HepG2 (cell line): Measurements from ENCODE around the gene COL18A1. TPM values are rescaled to one million over a fixed set of nuclear protein-coding genes. Genes with fewer than 3 reads are reported as not detected.
A peak's percentile ranks its signal among the peaks of the same experiment; 100 is the strongest.

Experiments
- ATM ChIP-seq: fragments of 450-650 bp; IDR thresholded peaks from 2 replicates; pipeline ENCODE4 v1.7.1; 2017; ENCODE audit warnings: mild to moderate bottlenecking, borderline replicate concordance
- ETV6 ChIP-seq: sonication (generic); formaldehyde crosslinking; conservative IDR thresholded peaks from 2 replicates; pipeline ENCODE4 v1.4.0; 2020; ENCODE audit warnings: missing genetic modification reagents
- GATA4 ChIP-seq: sonication (generic); IDR thresholded peaks from 2 replicates; pipeline ENCODE4 v1.6.1; 2016; ENCODE audit warnings: antibody characterized with exemption, low read depth, borderline replicate concordance
- HNF4G ChIP-seq, 2 experiments: sonication (generic) in 1 of 2; formaldehyde crosslinking in 1 of 2; IDR thresholded peaks; 2 replicates each; pipeline versions ENCODE4 v1.4.0 to v1.6.1; 2011 to 2020; ENCODE audit warnings: borderline replicate concordance in 2 of 2, low read depth in 2 of 2, mild to moderate bottlenecking in 2 of 2, low read length in 1 of 2, missing genetic modification reagents in 1 of 2, moderate library complexity in 1 of 2
- IKZF4 ChIP-seq: sonication (generic); formaldehyde crosslinking; IDR thresholded peaks from 2 replicates; pipeline ENCODE4 v1.5.1; 2020; ENCODE audit warnings: borderline replicate concordance, mild to moderate bottlenecking, low read depth, missing genetic modification reagents; ENCODE audit errors: not compliant biosample characterization
- JUN ChIP-seq: sonication (generic); formaldehyde crosslinking; IDR thresholded peaks from 2 replicates; pipeline ENCODE4 v1.4.0; 2020; ENCODE audit warnings: mild to moderate bottlenecking, missing genetic modification reagents
- JUNB ChIP-seq: sonication (generic); formaldehyde crosslinking; IDR thresholded peaks from 2 replicates; pipeline ENCODE4 v1.8.0; 2022; ENCODE audit warnings: missing genetic modification reagents, mild to moderate bottlenecking, borderline replicate concordance
- KLF15 ChIP-seq: sonication (generic); formaldehyde crosslinking; IDR thresholded peaks from 2 replicates; pipeline ENCODE4 v1.8.1; 2023; ENCODE audit warnings: borderline replicate concordance, mild to moderate bottlenecking, inconsistent platforms, missing genetic modification reagents, mixed read lengths
- MEF2D ChIP-seq: sonication (generic); formaldehyde crosslinking; IDR thresholded peaks from 2 replicates; pipeline ENCODE4 v1.5.1; 2020; ENCODE audit warnings: mild to moderate bottlenecking, missing genetic modification reagents
- PHF8 ChIP-seq: sonication (generic); formaldehyde crosslinking; IDR thresholded peaks from 2 replicates; pipeline ENCODE4 v1.5.0; 2020; ENCODE audit warnings: missing genetic modification reagents
- RFX1 ChIP-seq: fragments of 450-650 bp; IDR thresholded peaks from 2 replicates; pipeline ENCODE4 v1.6.1; 2017
- SMARCC2 ChIP-seq: fragments of 450-650 bp; IDR thresholded peaks from 2 replicates; pipeline ENCODE4 v1.6.1; 2017; ENCODE audit warnings: antibody characterized with exemption, mild to moderate bottlenecking
- THYN1 ChIP-seq: sonication (generic); formaldehyde crosslinking; IDR thresholded peaks from 2 replicates; pipeline ENCODE4 v1.8.1; 2023; ENCODE audit warnings: low read depth, mild to moderate bottlenecking, moderate library complexity, missing genetic modification reagents, borderline replicate concordance
- ZFP1 ChIP-seq: IDR thresholded peaks from 2 replicates; pipeline ENCODE4 v1.6.1; 2016
- ZFP36 ChIP-seq: fragments of 150-350 bp; IDR thresholded peaks from 2 replicates; pipeline ENCODE4 v1.6.1; 2018; ENCODE audit warnings: borderline replicate concordance, low read length, low read depth; ENCODE audit not compliant: partially characterized antibody
- ZFP62 ChIP-seq: sonication (generic); formaldehyde crosslinking; IDR thresholded peaks from 2 replicates; pipeline ENCODE4 v1.4.0; 2020; ENCODE audit warnings: missing genetic modification reagents
- ZNF124 ChIP-seq: sonication (generic); formaldehyde crosslinking; IDR thresholded peaks from 2 replicates; pipeline ENCODE4 v1.4.0; 2020; ENCODE audit warnings: missing genetic modification reagents
- ZNF253 ChIP-seq: sonication (generic); formaldehyde crosslinking; IDR thresholded peaks from 2 replicates; pipeline ENCODE4 v1.8.0; 2022; ENCODE audit warnings: mild to moderate bottlenecking, missing genetic modification reagents, borderline replicate concordance
- ZNF263 ChIP-seq: sonication (generic); formaldehyde crosslinking; IDR thresholded peaks from 2 replicates; pipeline ENCODE4 v1.4.0; 2020; ENCODE audit warnings: missing genetic modification reagents
- ZNF709 ChIP-seq: sonication (generic); formaldehyde crosslinking; IDR thresholded peaks from 2 replicates; pipeline ENCODE4 v1.5.0; 2020; ENCODE audit warnings: mild to moderate bottlenecking, missing genetic modification reagents
- ZNF879 ChIP-seq: sonication (generic); formaldehyde crosslinking; IDR thresholded peaks from 2 replicates; pipeline ENCODE4 v1.8.1; 2023; ENCODE audit warnings: missing genetic modification reagents
- polyA plus RNA-seq, 8 experiments: library from polyadenylated mRNA; depleted of rRNA in 3 of 8; stranded (reverse) in 7 of 8; unstranded in 1 of 8; fragments of >200 nt; fragmentation: Illumina TruSeq in 4 of 8; extraction: Trizol in 4 of 8; gene quantifications; 2 replicates each; pipeline versions ENCODE4 v1.2.1 to v1.2.3, GENCODE V29; 2011 to 2016; ENCODE audit warnings: low read depth in 4 of 8, missing spikeins in 1 of 8, mixed read lengths in 1 of 8; ENCODE audit not compliant: insufficient read depth in 1 of 8
- total RNA-seq, 5 experiments: library from RNA; depleted of rRNA; stranded (reverse); fragments of >200 nt; fragmentation: Illumina TruSeq; extraction: Trizol; gene quantifications; 2 replicates each; pipeline ENCODE4 v1.2.3, GENCODE V29; 2016; ENCODE audit warnings: low read depth in 1 of 5
- TF ChIP-seq, protein P1 (sequence below): sonication (generic); formaldehyde crosslinking; IDR thresholded peaks from 2 replicates; pipeline ENCODE4 v1.5.0; 2020; ENCODE audit warnings: missing genetic modification reagents
- TF ChIP-seq, protein P2 (sequence below): sonication (generic); formaldehyde crosslinking; IDR thresholded peaks from 2 replicates; pipeline ENCODE4 v1.5.1; 2020; ENCODE audit warnings: missing genetic modification reagents, mild to moderate bottlenecking, borderline replicate concordance
- TF ChIP-seq, protein P3 (sequence below): sonication (generic); formaldehyde crosslinking; IDR thresholded peaks from 2 replicates; pipeline ENCODE4 v1.8.0; 2023; ENCODE audit warnings: mild to moderate bottlenecking, missing genetic modification reagents
- TF ChIP-seq, protein P4 (sequence below): sonication (generic); formaldehyde crosslinking; IDR thresholded peaks from 2 replicates; pipeline ENCODE4 v1.4.0; 2020; ENCODE audit warnings: mild to moderate bottlenecking, missing genetic modification reagents, borderline replicate concordance

The COL18A1 gene
- total and polyA plus RNA-seq, 2 of the 13 experiments (the other 11 are each of a cell fraction or from before 2014, with no cell fraction given) = 79.0 to 102 TPM

- TF ChIP-seq, protein P1, sequence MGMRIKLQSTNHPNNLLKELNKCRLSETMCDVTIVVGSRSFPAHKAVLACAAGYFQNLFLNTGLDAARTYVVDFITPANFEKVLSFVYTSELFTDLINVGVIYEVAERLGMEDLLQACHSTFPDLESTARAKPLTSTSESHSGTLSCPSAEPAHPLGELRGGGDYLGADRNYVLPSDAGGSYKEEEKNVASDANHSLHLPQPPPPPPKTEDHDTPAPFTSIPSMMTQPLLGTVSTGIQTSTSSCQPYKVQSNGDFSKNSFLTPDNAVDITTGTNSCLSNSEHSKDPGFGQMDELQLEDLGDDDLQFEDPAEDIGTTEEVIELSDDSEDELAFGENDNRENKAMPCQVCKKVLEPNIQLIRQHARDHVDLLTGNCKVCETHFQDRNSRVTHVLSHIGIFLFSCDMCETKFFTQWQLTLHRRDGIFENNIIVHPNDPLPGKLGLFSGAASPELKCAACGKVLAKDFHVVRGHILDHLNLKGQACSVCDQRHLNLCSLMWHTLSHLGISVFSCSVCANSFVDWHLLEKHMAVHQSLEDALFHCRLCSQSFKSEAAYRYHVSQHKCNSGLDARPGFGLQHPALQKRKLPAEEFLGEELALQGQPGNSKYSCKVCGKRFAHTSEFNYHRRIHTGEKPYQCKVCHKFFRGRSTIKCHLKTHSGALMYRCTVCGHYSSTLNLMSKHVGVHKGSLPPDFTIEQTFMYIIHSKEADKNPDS (CRISPR knock-in tag) = no peak
- TF ChIP-seq ATM = no peak
- no peak for TF ChIP-seq GATA4
- TF ChIP-seq ZNF124 (CRISPR knock-in tag) = no peak
- TF ChIP-seq MEF2D (CRISPR knock-in tag) = peak; percentile 70; the same call in 1 of the 2 replicates
- peak; percentile 84 for TF ChIP-seq HNF4G (IDR thresholded peaks at IDR 0.05; ENCODE audit: borderline replicate concordance, low read depth, low read length)
- TF ChIP-seq HNF4G (CRISPR knock-in tag; IDR thresholded peaks at IDR 0.05; ENCODE audit: borderline replicate concordance, low read depth) = peak; percentile 90; the same call in 1 of the 2 replicates
- no peak for TF ChIP-seq SMARCC2
- no peak for TF ChIP-seq JUNB (CRISPR knock-in tag)
- TF ChIP-seq ZFP62 (CRISPR knock-in tag) = no peak
- no peak for TF ChIP-seq KLF15
- TF ChIP-seq, protein P2, sequence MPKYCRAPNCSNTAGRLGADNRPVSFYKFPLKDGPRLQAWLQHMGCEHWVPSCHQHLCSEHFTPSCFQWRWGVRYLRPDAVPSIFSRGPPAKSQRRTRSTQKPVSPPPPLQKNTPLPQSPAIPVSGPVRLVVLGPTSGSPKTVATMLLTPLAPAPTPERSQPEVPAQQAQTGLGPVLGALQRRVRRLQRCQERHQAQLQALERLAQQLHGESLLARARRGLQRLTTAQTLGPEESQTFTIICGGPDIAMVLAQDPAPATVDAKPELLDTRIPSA = no peak
- no peak for TF ChIP-seq PHF8 (CRISPR knock-in tag)
- TF ChIP-seq, protein P3, sequence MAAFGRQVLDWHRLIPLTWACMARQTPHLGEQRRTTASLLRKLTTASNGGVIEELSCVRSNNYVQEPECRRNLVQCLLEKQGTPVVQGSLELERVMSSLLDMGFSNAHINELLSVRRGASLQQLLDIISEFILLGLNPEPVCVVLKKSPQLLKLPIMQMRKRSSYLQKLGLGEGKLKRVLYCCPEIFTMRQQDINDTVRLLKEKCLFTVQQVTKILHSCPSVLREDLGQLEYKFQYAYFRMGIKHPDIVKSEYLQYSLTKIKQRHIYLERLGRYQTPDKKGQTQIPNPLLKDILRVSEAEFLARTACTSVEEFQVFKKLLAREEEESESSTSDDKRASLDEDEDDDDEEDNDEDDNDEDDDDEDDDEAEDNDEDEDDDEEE (CRISPR knock-in tag) = 0 out of 2 replicates have a peak, but pooled peaks have one; percentile 42
- TF ChIP-seq ETV6 (CRISPR knock-in tag) = no peak
- no peak for TF ChIP-seq ZNF709 (CRISPR knock-in tag)
- no peak for TF ChIP-seq ZFP1 (CRISPR knock-in tag)
- TF ChIP-seq ZNF879 (CRISPR knock-in tag) = no peak
- peak; percentile 92 for TF ChIP-seq ZNF263 (CRISPR knock-in tag)
- no peak for TF ChIP-seq ZFP36
- TF ChIP-seq JUN (CRISPR knock-in tag) = no peak
- TF ChIP-seq ZNF253 (CRISPR knock-in tag) = no peak
- no peak for TF ChIP-seq IKZF4 (CRISPR knock-in tag)
- TF ChIP-seq RFX1 = no peak
- TF ChIP-seq, protein P4, sequence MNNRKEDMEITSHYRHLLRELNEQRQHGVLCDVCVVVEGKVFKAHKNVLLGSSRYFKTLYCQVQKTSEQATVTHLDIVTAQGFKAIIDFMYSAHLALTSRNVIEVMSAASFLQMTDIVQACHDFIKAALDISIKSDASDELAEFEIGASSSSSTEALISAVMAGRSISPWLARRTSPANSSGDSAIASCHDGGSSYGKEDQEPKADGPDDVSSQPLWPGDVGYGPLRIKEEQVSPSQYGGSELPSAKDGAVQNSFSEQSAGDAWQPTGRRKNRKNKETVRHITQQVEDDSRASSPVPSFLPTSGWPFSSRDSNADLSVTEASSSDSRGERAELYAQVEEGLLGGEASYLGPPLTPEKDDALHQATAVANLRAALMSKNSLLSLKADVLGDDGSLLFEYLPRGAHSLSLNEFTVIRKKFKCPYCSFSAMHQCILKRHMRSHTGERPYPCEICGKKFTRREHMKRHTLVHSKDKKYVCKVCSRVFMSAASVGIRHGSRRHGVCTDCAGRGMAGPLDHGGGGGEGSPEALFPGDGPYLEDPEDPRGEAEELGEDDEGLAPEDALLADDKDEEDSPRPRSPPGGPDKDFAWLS (CRISPR knock-in tag) = peak; percentile 80; the same call in 1 of the 2 replicates
- no peak for TF ChIP-seq THYN1 (CRISPR knock-in tag)
Observed at GRCh38 chr21:45528981-45529784, 124.2 kb downstream of the COL18A1 start (continued).
